ENCODE data around the gene NEDD4.
"Not testable (repeated sequence)": the region's sequence is repeated elsewhere in the genome, so short reads cannot be mapped to it uniquely, and the experiment has no call there.

NEDD4 gene

GRCh38 chr15:55827955-55828354, 165.5 kb downstream of the NEDD4 start:
- DNase-seq (ENCODE audit: low spot score): no peak
- POLR2A ChIA-PET (ENCODE audit: low non-redundant PET): no interaction called here
- no peak overlapping the region for H3K27ac ChIP-seq
- TF ChIP-seq, protein P1, sequence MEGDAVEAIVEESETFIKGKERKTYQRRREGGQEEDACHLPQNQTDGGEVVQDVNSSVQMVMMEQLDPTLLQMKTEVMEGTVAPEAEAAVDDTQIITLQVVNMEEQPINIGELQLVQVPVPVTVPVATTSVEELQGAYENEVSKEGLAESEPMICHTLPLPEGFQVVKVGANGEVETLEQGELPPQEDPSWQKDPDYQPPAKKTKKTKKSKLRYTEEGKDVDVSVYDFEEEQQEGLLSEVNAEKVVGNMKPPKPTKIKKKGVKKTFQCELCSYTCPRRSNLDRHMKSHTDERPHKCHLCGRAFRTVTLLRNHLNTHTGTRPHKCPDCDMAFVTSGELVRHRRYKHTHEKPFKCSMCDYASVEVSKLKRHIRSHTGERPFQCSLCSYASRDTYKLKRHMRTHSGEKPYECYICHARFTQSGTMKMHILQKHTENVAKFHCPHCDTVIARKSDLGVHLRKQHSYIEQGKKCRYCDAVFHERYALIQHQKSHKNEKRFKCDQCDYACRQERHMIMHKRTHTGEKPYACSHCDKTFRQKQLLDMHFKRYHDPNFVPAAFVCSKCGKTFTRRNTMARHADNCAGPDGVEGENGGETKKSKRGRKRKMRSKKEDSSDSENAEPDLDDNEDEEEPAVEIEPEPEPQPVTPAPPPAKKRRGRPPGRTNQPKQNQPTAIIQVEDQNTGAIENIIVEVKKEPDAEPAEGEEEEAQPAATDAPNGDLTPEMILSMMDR (conservative IDR thresholded peaks at IDR 0.05; ENCODE audit: low read depth): no peak
- CTCF ChIA-PET: interaction anchor here (0.6 kb wide), 1 partner anchor 204 kb away, joined by 3 read pairs; no protein-coding TSS in a partner anchor

GRCh38 chr15:55827204-55827603, 166.2 kb downstream of the NEDD4 start:
- ChIA-PET CTCF (interaction anchor here (0.6 kb wide), 1 partner anchor 204 kb away, joined by 3 read pairs; no protein-coding TSS in a partner anchor), POLR2A (ENCODE audit: low non-redundant PET) (no interaction called here)
- TF ChIP-seq, protein P1 (conservative IDR thresholded peaks at IDR 0.05; ENCODE audit: low read depth): no peak
- no peak for DNase-seq (ENCODE audit: low spot score)
- H3K27ac ChIP-seq: no peak overlapping the region

DNA sequence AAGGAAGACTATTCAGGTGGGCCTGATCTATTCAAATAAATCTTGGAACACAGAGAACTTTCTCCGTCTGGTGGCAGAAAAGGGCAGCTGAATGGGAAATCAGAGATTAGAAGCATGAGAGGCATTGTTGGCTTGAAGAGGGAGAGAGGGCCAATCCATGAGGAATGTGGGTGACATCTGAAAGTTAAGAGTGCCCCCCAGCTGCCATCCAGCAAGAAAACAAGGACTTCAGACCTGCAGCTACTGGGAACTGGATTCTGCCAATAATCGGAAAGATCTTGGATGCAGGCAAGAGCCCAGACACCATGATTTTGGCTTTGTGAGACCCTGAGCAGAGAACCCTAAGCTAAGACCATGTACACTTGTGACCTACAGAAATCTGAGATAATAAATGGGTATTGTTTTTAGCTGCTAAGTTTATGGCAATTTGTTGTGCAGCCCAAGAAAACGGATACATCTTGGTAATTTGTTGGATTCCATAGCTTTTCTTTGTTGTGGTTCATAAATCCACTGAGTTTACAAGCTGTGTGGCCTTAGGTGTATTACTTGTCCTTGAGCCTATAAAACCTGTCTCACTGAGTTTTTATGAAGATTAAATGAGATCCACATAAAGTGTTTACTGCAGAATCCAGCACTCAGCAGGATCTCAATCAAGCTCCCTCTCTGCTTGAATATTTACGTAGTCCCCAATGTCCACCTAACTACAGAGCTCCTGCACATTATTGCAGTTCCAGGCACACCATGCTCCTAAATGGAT, 168.4 kb downstream of the NEDD4 start:
- TF ChIP-seq, protein P1 (conservative IDR thresholded peaks at IDR 0.05; ENCODE audit: low read depth): no peak
- no peak for DNase-seq (ENCODE audit: low spot score)
- CTCF ChIA-PET: no interaction called here
- POLR2A ChIA-PET (ENCODE audit: low non-redundant PET): interaction anchor here (0.7 kb wide), 1 partner anchor 1826 kb away, joined by 5 read pairs; no protein-coding TSS in a partner anchor
- no peak overlapping the region for H3K27ac ChIP-seq

DNA sequence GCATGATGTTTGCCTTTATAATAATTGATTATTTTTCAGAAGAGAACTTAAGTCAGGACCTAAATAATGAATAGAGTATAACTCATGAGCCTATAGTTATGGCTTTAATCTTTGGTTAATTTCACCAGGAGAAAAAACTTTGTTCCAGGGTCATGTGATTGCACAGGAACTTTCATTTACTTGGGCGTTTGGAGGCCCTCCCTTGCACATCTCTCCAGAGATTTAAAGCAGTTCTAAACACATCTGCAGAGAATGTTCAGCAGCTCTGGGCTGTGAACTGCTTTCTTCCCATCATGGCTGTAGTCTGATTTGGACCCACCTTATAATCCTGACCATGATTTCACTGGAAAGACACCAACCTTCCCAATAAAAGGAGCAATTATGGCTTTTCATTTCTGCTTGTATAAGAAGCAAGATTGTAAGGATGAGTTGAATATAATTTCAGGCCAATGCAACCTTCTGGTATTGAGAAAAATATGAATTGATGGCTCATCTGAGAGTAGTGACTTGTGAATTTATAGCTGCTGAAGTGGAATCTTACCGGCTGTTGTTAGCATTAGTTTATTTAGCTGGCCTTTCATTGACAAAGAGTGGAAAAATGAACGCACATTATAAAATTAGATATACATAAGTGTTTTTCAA, 169.6 kb downstream of the NEDD4 start:
- no peak overlapping the region for H3K27ac ChIP-seq
- ChIA-PET POLR2A (ENCODE audit: low non-redundant PET) (no interaction called here), CTCF (no interaction called here)
- DNase-seq (ENCODE audit: low spot score): no peak
- TF ChIP-seq, protein P1 (conservative IDR thresholded peaks at IDR 0.05; ENCODE audit: low read depth): no peak

DNA sequence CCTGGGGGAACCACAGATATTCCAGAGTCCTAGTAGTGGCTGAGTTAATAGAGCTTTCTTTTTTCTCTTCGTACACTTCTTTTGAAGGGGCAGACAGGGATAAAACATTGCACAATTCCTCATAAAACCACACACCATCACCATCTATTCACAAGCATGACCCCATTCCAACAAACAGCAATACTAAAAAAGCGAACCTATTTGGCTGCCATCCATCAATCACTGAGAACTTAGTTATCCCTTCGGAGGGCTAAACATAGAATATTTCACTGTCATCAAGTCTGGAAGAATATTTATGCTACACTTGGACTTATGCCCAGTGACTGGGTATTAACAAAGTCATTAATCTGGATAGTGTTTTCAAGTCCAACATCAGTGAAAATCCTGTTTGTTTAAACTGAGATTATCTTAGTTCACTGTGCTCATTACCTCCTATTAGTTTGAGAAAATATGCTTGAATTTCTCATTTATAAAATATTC, 170.2 kb downstream of the NEDD4 start:
- TF ChIP-seq, protein P1 (conservative IDR thresholded peaks at IDR 0.05; ENCODE audit: low read depth): no peak
- no peak for DNase-seq (ENCODE audit: low spot score)
- ChIA-PET POLR2A (ENCODE audit: low non-redundant PET) (no interaction called here), CTCF (no interaction called here)
- H3K27ac ChIP-seq: no peak overlapping the region

GRCh38 chr15:55821740-55822139, 171.7 kb downstream of the NEDD4 start:
- POLR2A ChIA-PET (ENCODE audit: low non-redundant PET); CTCF ChIA-PET; H3K27ac ChIP-seq; DNase-seq (ENCODE audit: low spot score): not testable (repeated sequence)

- POLR2A ChIA-PET (ENCODE audit: low non-redundant PET): no interaction called here
- CTCF ChIA-PET: interaction anchor here (0.6 to 1.0 kb wide), 2 partner anchors 26 to 1121 kb away, joined by 3 read pairs; no protein-coding TSS in a partner anchor
- no peak overlapping the region for H3K27ac ChIP-seq
- TF ChIP-seq, protein P1 (conservative IDR thresholded peaks at IDR 0.05; ENCODE audit: low read depth): no peak
- DNase-seq (ENCODE audit: low spot score): no peak
Observed at GRCh38 chr15:55820043-55820442, 173.4 kb downstream of the NEDD4 start.
